Adrenal gland (tissue), 12 donors: ENCODE data around the gene DEDD2. TPM values are rescaled to one million over a fixed set of nuclear protein-coding genes. Genes with fewer than 3 reads are reported as not detected.

ENCODE experiments used
- DNase-seq, 7 donors: peaks; one replicate each; pipeline ENCODE4 v3.0.0-alpha.2; 2019 to 2020
- H3K27ac ChIP-seq, 5 donors: fragments of 200-600 bp; sonication (generic) in 4 of 5; 1 replicate in 3 of 5; 2 replicates in 2 of 5; pipeline versions ENCODE4 v1.5.1 to v1.8.0; 2016 to 2020; ENCODE audit warnings: mild to moderate bottlenecking in 1 of 5
- H3K27me3 ChIP-seq: fragments of 200-600 bp; 2 replicates; pipeline ENCODE4 v1.8.0; 2021
- H3K36me3 ChIP-seq, 2 donors: fragments of 200-600 bp; replicated peaks in 1 of 2; 1 replicate in 1 of 2; 2 replicates in 1 of 2; pipeline versions ENCODE4 v1.5.1 to v1.8.0; 2018 to 2022
- H3K4me1 ChIP-seq, 2 donors: fragments of 200-600 bp; replicated peaks in 1 of 2; 1 replicate in 1 of 2; 2 replicates in 1 of 2; pipeline versions ENCODE4 v1.5.1 to v1.8.0; 2018 to 2021
- H3K4me3 ChIP-seq, 4 donors: fragments of 200-600 bp; sonication (generic) in 3 of 4; one replicate each; pipeline ENCODE4 v1.5.1; 2016 to 2018
- H3K9me3 ChIP-seq, 3 donors: fragments of 200-600 bp; sonication (generic) in 1 of 3; replicated peaks in 1 of 3; 1 replicate in 2 of 3; 2 replicates in 1 of 3; pipeline versions ENCODE4 v1.5.1 to v1.8.0; 2016 to 2021
- POLR2A ChIP-seq, 2 donors: fragments of 450-650 bp; IDR thresholded peaks; one replicate each; pipeline ENCODE4 v1.6.1; 2017; ENCODE audit warnings: antibody characterized with exemption in 2 of 2, mild to moderate bottlenecking in 2 of 2, moderate library complexity in 1 of 2
- WGBS, 4 donors: extraction: QIAGEN DNeasy Blood & Tissue Kit in 2 of 4; methylation state at CpG; one replicate each; pipeline versions ENCODE4 v1.1.5 to v1.1.7; 2013 to 2017; 5-methylcytosine and 5-hydroxymethylcytosine counted together
- intact Hi-C, 2 donors: fragments of 100-400 bp; cut with DNase I; formaldehyde crosslinking; loops; one replicate each; pipeline versions ENCODE4 v1.14.1 to v1.15.0; 2022 to 2023
- polyA plus RNA-seq, 3 donors: library from polyadenylated mRNA; stranded (reverse); fragments of 200-250 nt in 2 of 3; fragments of 350-450 nt in 1 of 3; fragmentation: Illumina TruSeq in 1 of 3; extraction: RNeasy Lipid Tissue Mini Kit (QIAGEN cat#74804) in 1 of 3; gene quantifications; one replicate each; pipeline ENCODE4 v1.2.3, GENCODE V29; 2013 to 2014
- total RNA-seq, 9 donors: library from RNA; depleted of rRNA in 4 of 9; stranded (reverse); fragments of >200 nt in 4 of 9; fragments of 120-200 nt in 1 of 9; fragmentation: NEBNext Ultra II Directional in 1 of 9; extraction: Animal tissue kit (Norgen Biotek cat#: 25700) in 1 of 9; gene quantifications; one replicate each; pipeline versions ENCODE4 v1.1.0 to v1.2.4, GENCODE V29; 2013 to 2023
- TF ChIP-seq, protein P1 (sequence below), 6 experiments: fragments of 450-650 bp in 4 of 6; fragments of 200-600 bp in 2 of 6; sonication (generic) in 1 of 6; IDR thresholded peaks; 1 replicate in 5 of 6; 2 replicates in 1 of 6; pipeline versions ENCODE4 v1.5.1 to v1.8.0; 2016 to 2021; ENCODE audit warnings: antibody characterized with exemption in 6 of 6, mild to moderate bottlenecking in 2 of 6, moderate library complexity in 1 of 6
- donor health status: healthy with polysubstance abuse.
- donor health status: Bipolar disorder and iron deficiency.
- donor health status: DM: yes; HTN: yes; CAD: no.
- donor health status: DM: no; HTN: no; CAD: no.
- donor health status: DM: no; HTN: no; CAD: no.
- donor health status: DM: yes; HTN: yes; CAD: no.

Gene DEDD2
- total and polyA plus RNA-seq, 12 donors: 26.0 to 54.8 (median 31.5) TPM

GRCh38 chr19:42152910-42153671, 64.4 kb downstream of the DEDD2 start:
- H3K27me3 ChIP-seq: peaks cover 3% of the 10 kb centered on the region
- H3K9me3 ChIP-seq: no peaks in the 10 kb centered on the region
- TF ChIP-seq POLR2A (IDR thresholded peaks at IDR 0.05): no peak
- TF ChIP-seq, protein P1, sequence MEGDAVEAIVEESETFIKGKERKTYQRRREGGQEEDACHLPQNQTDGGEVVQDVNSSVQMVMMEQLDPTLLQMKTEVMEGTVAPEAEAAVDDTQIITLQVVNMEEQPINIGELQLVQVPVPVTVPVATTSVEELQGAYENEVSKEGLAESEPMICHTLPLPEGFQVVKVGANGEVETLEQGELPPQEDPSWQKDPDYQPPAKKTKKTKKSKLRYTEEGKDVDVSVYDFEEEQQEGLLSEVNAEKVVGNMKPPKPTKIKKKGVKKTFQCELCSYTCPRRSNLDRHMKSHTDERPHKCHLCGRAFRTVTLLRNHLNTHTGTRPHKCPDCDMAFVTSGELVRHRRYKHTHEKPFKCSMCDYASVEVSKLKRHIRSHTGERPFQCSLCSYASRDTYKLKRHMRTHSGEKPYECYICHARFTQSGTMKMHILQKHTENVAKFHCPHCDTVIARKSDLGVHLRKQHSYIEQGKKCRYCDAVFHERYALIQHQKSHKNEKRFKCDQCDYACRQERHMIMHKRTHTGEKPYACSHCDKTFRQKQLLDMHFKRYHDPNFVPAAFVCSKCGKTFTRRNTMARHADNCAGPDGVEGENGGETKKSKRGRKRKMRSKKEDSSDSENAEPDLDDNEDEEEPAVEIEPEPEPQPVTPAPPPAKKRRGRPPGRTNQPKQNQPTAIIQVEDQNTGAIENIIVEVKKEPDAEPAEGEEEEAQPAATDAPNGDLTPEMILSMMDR (IDR thresholded peaks at IDR 0.05): no peak
- H3K4me1 ChIP-seq: no peaks in the 10 kb centered on the region
- no peak overlapping the region for H3K4me3 ChIP-seq
- no peak for DNase-seq
- intact Hi-C loops: no loop called here
- no peak overlapping the region for H3K27ac ChIP-seq
- no peaks in the 10 kb centered on the region for H3K36me3 ChIP-seq
- WGBS, 4 donors: 76 to 98% (median 89%) methylated on average over 6 to 25 of the region's 25 CpGs

DNA sequence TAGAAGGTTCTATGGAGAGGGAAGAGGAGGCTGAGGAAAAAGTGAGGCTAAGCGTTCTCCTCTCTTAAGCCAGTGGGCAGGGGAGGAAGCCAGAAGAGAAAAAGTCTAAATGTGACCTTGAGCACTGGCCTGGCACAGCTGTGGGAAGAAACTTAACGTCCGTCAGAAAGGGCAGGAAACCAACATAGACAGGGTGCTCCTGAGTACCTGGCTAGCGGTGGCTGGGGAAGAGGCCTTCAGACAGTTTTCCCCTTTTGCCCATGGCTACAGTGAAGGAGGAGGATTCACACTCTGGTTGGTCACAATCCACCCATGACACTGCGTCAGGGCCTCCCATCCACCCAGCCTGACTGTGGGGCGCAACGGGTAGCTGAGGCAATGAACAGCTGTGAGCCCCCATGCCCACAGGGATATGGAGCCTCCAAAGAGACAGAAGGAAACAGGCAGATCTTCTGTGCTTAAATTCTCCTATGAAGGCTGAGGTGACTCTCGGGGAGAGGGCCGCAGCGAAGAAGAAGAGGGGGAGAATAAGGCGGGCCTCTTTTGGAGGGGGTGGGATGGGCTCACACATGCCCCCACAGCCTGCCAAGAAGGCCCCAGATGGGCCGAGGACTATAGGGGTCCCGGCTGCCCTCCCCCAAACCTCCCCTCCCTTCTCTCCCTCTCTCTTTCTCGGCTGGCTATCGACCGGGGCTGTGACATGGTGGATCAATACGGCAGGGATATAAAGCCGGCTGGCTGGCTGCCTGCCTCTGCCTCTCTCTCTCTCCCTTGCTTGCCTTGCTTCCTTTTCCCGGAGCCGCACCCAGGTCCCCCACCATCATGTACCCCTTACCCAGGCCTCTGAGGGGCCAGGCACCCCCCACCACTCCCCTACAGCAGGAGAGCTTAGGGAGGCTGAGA, 65.4 kb downstream of the DEDD2 start:
- H3K4me3 ChIP-seq: no peak overlapping the region
- H3K27ac ChIP-seq: no peak overlapping the region
- DNase-seq: no peak
- TF ChIP-seq, protein P1 (IDR thresholded peaks at IDR 0.05): no peak
- no peak for TF ChIP-seq POLR2A (IDR thresholded peaks at IDR 0.05)
- 57 to 69% (median 67%) methylated on average over 14 to 20 of the region's 20 CpGs for WGBS, 4 donors
- H3K36me3 ChIP-seq: no peaks in the 10 kb centered on the region
- intact Hi-C loops: no loop called here
- H3K27me3 ChIP-seq: peaks cover 3% of the 10 kb centered on the region
- H3K4me1 ChIP-seq: no peaks in the 10 kb centered on the region
- no peaks in the 10 kb centered on the region for H3K9me3 ChIP-seq

- DNase-seq: no peak
- Histone ChIP-seq H3K27ac (no peak overlapping the region), H3K27me3 (peaks cover 3% of the 10 kb centered on the region), H3K4me3 (no peak overlapping the region), H3K9me3 (no peaks in the 10 kb centered on the region), H3K36me3 (no peaks in the 10 kb centered on the region), H3K4me1 (no peaks in the 10 kb centered on the region)
- TF ChIP-seq POLR2A (IDR thresholded peaks at IDR 0.05): no peak
- TF ChIP-seq, protein P1 (IDR thresholded peaks at IDR 0.05): no peak
- 20 to 38% (median 28%) methylated on average over 1 to 9 of the region's 9 CpGs for WGBS, 4 donors
- intact Hi-C loops: no loop called here
Observed at GRCh38 chr19:42150911-42151361, 66.5 kb downstream of the DEDD2 start.

GRCh38 chr19:42150364-42150763, 67.1 kb downstream of the DEDD2 start:
- intact Hi-C loops: no loop called here
- no peak overlapping the region for H3K27ac ChIP-seq
- no peaks in the 10 kb centered on the region for H3K4me1 ChIP-seq
- DNase-seq: no peak
- 13 to 23% (median 16%) methylated on average over 14 to 17 of the region's 17 CpGs for WGBS, 4 donors
- TF ChIP-seq POLR2A (IDR thresholded peaks at IDR 0.05): no peak
- TF ChIP-seq, protein P1 (IDR thresholded peaks at IDR 0.05): no peak
- peaks cover 3% of the 10 kb centered on the region for H3K27me3 ChIP-seq
- H3K36me3 ChIP-seq: no peaks in the 10 kb centered on the region
- H3K4me3 ChIP-seq: no peak overlapping the region
- no peaks in the 10 kb centered on the region for H3K9me3 ChIP-seq
